HG02840 (cell line): ENCODE measurements around the gene ZBTB20.

Experiments
- ATAC-seq: cut with Tn5 transposase; IDR thresholded peaks from one replicate; pipeline ENCODE4 v1.9.1; 2021; ENCODE audit warnings: mild to moderate bottlenecking, moderate library complexity, moderate number of reproducible peaks; ENCODE audit not compliant: unreplicated experiment, low FRiP score

The ZBTB20 gene

DNA sequence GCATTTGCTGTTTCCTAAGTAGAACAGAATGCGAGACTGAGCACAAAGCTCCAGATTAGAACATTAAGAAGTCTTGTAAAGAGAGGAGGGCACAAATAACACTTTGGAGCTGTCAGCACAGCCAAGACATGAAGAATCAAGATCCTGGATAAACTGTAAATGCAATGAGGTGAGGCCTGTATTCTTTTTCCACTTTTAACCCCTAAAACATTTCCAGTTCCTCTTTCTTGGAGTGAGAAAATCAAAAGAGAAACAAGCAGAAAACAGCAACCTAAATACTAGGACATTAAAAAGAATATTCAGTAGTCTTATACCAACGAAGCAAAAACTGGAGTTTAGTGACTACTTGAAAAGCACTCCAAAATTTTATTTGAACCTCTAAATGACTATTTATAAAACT lies 204.3 kb downstream of the ZBTB20 start:
- no peak for ATAC-seq

DNA sequence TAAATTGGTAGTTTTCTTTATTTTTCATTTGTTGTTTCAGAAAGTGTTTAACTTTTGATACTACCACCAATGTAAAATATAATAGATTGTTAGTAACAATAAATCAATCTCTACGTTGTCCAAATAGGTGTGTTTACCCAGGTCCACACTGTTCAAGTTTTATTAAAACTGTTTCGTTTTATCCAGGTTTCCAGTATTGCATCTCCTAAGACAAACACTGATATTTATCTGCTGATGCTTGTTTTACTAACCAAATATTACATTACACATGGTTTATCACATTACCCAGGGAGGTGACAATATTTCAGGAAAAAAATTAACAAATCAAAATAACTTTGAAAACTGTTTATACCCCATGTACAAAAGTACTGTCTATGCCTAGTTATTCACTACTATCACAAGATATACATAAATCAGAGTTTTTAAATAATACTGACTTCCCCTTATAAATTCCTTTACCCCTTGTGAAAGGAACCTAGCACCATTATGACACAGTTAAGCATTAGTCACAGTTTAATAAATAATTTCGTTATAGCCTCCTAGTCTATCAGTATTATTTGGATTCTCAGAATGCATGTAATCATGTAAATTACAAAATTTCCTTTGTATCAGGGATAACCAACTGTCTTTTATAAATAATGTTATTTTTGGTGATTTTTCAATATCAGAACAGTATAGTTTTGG lies 205.3 kb downstream of the ZBTB20 start:
- no peak for ATAC-seq

DNA sequence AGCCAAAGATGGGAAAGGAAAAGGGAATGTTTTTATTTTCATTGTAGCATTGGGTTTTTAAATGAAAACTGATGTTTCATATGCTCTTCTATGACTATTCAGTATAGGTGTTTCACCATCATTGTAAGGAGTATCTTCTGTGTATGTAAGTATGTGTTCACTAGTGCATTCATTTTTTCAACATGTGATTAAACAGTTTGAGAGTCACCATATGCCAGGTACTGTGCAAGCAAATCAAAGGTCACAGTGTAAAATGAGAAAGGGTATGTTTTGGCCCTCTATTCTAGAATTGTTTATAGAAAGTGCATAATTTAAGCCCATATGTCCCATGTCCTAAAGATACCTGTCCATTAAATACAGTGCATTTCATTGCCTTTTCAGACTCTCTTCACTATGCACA lies 207.2 kb downstream of the ZBTB20 start:
- ATAC-seq = no peak

DNA sequence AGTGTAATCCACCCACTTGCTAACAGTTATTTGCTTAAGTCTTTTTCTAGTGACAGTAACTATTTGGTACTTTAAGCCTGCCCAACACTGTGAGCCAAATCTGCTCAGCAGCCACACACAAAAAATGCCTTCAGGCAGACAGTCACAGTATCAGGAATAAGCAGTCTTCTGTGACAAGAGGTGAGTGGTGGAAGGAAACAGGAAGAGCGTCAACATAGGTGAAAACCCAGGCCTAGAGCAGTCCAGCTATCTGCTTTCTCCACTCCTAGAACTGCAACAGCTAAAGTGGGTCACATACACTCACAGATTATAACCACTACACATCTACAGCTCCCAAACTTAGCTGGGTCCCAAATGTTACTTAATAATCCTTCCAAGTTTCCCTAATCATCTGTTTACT lies 213.7 kb downstream of the ZBTB20 start:
- ATAC-seq = no peak

DNA sequence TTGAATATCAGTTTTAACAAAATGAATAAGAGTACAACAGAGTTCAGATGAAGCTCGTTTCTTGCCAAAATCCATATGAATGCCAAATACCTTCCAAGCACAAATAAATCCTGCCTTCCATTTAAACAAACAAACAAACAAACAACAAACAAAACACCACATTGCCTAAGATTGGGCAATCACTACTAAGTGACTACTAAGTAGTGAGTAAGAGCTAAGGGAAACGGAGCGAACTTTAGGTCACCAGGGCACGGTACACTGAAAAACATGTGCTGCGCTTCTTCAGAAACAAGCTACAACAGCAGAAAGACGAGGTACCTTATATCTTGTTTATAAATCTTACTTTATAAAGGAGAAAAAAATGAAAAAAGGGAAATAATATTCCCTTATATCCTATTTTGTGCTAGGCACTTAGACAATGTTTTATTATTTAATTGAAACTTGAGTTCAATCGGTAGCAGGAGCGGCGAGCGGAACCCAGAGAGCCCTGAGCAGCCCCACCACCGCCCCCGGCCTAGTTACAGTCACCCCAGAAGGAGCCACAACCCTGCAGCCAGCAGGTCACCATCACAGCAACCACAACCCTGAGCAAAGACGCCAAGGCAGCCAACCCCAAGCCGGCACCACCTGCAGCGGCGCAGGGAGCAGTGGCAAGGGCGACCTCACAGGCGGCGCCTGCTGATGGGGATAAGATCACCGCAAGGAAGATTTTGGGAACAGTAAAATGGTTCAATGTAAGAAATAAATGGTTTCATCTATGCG lies 216.9 kb downstream of the ZBTB20 start:
- no peak for ATAC-seq

DNA sequence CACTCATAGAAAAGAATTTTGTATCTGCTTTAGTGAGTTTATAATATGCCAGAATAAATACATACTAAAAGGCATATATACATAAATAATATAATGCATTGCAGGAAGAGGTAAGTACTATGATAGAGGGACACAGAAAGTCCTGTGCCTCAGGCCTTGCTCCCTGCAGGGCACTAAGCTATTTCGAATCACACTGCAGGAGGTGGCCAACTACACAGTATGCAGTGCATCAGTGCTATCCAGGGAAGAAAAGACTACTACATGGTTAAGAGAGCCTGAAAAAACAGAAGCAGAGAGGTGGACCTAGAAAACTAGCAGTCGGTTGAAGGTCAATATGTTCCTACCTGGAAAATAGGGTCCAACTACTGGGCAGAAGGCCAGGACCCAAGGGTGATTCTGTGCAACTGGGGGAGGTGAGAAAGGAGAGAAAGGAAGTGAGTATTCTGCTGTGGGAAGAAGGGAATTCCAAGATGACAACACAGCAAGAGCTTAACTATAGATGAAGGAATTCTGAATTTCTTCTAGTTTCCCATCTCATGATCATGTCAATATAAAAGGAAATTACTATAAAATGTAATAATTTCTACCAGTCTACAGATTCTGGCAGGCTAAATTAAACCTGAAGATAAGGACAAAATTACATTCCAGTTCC lies 218.0 kb downstream of the ZBTB20 start:
- no peak for ATAC-seq

DNA sequence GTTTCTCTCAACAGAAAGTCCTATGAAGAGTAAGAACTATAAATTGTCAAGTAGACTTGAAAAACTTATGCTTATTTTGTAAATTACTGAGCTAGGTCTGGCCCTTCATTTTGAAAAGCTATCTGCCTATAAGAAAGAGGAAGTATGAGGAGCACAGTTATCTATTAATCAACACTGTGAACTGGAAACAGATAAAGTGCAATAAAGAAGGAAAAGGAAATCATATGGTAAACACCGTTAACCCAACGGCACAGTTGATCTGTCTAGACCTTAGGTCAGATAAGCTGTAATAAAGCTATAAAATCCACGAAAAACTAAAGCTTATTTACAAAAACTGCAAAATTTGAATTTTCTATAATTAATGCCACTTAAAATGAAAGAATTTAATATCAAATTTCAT lies 242.5 kb downstream of the ZBTB20 start:
- ATAC-seq = no peak

DNA sequence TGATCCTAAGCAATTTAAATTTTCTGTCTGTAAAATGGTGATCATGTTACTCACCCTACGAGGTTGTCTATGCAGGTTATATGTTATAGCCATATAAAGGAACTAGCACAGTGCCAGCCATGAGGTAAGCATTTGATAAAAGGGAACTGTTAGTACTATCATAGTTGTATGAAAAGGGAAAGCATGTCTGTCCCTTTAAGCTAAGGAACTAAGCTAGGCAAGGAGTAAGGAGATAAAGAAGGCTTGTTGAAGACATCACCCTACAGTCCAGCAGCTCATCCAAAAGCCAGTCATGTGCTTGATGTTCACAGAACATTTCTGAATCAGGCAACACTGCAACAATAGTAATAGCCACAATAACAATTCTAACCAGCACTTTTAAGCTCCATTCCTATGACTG lies 243.9 kb downstream of the ZBTB20 start:
- no peak for ATAC-seq

DNA sequence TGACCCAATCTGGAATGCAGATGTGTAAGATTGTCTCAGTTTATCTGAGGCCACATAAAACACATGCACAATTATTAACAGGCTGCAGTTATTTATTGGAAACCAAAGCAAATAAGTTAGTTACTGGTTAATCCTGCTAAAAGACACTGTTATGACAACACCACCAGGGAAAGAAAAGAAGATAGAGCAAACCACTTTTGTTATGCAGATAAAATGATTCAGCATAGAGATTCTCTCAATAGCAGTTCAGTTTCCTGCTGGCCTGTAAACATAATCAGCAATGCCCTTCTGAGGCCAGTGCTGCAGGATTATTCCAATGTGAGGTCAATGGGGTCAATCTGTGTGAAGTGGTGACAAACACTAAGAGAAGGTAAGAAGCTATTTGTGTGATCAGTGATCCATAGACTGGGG lies 244.4 kb downstream of the ZBTB20 start:
- no peak for ATAC-seq

DNA sequence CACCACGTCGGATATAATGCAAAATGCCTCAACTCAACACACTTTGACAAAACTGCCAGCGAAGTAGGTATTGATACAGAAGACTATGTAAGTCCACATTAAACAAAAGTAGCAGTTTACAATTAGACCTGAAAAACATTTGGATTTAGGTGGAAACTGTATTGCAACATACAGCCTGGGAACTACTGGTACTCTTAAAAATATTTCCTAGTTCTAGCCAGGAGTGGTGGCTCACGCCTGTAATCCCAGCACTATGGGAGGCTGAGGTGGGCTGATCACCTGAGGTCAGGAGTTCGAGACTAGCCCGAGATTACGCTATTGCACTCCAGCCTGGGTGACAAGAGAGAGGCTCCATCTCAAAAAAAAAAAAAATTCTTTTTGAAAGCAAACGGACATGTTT lies 246.2 kb downstream of the ZBTB20 start:
- ATAC-seq = no peak

DNA sequence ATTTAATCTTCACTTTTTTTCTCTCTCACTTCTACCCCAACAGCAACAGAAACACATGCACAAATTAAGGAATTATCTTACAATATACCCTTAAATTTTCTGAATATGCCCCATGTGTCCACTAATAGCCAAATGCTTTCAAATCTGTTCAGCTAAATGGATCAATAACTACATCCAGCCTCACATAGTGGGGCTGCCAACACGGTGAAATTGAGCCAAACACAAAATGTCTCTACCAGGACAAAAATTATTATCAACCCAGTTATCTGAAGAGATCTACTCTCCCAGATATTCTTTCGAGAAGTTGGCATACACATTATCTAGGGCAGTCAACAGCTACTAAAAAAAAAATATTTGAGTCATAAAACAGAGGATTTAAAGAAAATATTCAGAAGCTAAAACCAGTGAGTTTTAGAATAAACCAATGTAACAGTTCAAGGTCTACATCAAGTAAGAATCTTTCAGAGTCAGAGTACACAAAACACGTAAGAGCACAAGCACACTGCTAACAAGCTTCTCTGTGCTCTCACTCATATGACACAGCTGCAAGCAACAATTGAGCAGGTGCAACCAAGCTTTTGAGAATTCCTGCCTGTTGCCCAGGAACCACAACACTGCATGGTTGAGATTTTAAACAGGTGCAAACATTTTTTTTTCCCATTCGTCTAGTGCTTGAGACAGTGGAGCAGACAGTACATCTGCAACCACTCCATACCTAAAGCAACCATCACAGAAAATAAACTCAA lies 247.7 kb downstream of the ZBTB20 start:
- ATAC-seq = no peak

DNA sequence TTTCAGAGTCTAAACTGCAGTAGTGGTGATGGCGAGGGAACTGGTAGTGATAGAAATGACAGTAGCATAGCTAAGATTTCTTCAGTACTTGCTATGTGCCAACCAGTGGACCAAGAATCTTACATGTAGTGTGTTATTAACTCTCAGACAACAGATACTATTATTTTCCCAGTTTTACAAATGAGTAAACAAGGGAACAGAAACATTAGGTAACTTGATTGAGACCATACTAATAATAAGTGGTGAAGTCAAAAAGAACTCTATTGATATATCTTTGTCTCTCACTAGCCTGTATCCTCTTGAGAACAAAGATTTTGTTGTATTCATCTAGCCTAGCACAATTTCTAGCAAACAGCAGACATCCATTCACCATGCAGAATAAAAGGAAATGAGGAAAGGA lies 250.1 kb downstream of the ZBTB20 start:
- ATAC-seq = no peak

DNA sequence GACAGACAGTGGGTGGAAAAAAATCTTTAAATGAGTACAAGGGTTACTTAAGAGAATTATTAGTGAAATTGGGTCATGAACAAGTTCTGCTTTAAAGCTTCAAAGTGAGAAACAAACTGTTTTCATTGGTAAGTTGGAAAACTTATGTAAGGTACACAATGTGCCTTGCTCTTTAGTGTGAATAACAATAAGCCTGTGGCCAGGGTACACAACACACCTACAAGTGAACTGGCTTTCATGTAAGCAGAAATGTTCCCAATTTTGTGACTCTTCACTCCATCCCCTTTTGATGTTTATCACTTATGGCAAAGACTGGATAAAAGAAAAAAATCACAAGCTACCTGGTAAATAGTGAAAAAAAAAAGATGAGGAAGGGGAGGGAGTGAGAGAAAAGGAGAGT lies 253.7 kb downstream of the ZBTB20 start:
- no peak for ATAC-seq

DNA sequence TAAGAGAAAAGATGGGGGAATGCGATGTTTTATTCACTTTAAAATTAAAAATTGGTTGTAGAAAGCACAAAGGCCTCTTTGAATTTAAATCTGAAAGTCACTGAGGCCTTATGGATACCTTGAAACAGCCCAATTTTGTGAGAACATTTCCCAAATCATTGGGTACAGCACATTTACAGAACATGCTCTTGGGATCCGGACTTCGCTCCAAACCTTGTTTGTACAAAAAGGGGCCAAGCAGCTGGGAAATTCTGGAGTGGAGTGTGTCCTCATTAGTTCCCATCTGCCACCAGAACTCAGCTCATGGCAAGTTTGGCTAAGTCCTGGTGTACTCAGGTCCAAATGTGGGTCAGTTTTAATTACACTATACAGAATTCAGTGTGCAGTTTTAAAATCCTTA lies 254.2 kb downstream of the ZBTB20 start:
- ATAC-seq = no peak

DNA sequence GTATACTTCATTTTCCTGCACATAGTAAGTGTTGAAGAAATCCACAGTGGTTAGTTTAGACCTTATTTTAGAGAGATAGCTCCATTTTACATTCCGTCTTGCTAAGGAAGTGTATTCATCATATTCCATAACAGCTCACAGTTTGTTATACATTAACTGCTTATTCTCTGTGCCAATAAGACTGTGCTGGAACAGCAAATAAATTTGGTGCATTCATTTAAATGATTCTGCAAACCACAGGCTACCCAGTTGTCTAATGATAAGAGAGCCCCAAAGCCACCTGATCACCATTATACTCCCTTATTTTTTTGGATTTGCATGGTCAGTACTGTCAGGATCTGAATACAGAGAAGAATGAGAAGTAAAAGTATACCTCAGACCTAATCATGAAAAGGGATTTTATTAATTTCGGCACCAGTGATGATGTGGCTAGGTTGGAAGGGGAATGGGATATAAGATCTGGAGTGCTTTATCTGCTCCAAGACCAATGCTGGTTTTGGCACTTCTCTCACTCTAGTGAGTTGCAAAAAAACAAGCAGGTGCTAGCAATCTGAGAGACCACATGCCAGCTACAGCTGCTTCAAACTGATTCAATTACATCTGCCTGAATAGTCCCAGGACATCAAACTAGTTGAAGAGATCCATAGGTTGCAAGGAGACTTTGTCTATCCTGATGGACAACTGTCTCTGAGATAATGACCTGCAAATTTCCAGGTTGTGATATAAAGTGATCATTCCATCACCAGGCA lies 254.8 kb downstream of the ZBTB20 start:
- no peak for ATAC-seq

DNA sequence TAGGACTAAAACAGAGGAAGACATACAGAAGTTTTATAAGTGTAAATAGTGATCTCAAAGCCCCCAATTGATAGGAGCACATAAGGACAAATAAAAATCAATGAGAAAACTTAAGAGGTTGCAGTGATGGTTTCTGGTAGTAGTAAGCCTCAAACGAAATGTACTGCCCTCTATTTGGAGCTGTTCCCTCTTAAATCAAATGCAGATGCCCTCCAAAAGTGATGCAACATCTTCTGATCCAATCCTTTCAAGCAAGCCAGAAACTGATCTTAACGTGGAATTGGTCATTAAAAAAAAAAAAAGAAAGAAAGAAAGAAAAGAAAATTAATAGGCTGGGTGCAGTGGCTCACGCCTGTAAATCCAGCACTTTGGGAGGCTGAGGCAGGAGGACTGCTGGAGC lies 259.3 kb downstream of the ZBTB20 start:
- ATAC-seq = no peak

DNA sequence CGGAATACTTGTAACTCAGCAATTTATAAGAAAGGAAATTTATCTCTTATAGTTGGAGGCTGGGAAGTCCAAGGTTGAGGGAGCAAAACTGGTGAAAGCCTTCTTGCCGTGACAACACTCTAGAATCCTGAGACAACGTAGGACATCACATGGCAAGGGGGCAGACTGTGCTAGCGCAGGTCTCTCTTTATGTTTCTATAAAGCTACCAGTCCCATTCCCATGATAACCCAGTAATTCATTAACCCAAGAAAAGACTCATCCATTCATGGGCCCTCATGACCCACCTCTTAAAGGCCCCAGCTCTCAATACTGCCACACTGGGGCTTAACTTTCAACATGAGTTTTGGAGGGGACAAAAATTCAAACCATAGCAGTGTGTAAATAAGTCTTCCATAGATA lies 260.2 kb downstream of the ZBTB20 start:
- no peak for ATAC-seq

DNA sequence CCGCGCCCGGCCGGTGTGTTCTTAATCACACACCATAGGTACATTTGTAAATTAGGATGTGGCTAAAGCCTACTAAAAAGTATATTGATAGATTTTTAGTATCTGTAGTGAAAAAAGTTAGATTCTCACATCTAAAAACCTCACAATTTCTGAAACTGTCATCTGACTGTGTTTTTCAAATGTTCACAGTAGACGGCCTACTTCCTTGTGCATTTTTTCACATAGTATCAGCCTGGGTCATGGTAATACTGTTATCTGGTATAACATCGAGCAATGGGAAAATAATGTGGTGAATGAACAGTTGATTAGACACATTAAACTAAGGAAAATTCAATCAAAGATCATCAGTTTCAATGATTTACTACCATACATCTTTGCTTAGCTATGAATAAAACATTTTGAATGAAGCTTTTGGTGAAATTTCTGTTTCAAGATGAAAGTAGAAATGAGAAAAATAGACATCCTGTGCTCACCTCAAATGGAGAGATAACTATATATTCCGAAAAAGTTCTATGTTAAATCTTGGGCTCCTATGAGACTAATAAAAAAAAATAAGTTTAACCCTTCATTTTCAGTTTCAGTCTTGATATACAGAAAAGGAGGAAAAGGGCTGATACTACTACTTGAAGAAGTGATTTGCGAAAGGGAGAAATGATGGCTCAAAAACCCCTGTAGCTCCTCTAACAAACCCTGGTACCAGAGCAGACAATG lies 262.7 kb downstream of the ZBTB20 start:
- ATAC-seq = no peak

DNA sequence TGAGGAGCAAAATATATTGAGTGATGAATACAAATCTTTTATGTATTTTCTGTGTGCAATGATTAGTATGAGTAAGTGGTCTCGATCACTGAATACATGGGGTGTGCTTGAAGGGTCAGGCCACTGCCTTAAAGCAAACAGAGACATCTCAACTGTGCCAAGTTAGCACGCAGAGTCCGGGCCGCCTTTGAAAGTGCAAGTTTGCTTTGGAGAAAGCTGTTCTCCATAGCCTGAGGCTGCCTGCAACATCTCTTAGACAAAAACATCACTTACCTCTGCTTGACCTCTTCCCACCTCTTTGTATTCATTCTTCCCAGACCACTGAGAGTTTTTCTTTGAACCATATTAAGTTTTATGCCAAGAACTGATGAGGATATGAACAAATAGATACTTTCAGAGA lies 267.0 kb downstream of the ZBTB20 start:
- no peak for ATAC-seq
